OCI-LY1 (cell line): ENCODE measurements around the gene ATP9B.

Experiments
- EZH2 ChIP-seq: fragments of 200-600 bp; sonication (generic), shearing (Covaris generic); IDR thresholded peaks from 2 replicates; pipeline ENCODE4 v1.8.0; 2017; ENCODE audit warnings: borderline replicate concordance, mixed run types, mild to moderate bottlenecking, antibody characterized with exemption, low read length, moderate library complexity, mixed read lengths
- TF ChIP-seq, protein P1 (sequence below): fragments of 200-600 bp; sonication (generic), shearing (Covaris generic); IDR thresholded peaks from 2 replicates; pipeline ENCODE4 v1.5.1; 2017; ENCODE audit warnings: mild to moderate bottlenecking, antibody characterized with exemption, low read length, moderate library complexity, mixed read lengths

DNA sequence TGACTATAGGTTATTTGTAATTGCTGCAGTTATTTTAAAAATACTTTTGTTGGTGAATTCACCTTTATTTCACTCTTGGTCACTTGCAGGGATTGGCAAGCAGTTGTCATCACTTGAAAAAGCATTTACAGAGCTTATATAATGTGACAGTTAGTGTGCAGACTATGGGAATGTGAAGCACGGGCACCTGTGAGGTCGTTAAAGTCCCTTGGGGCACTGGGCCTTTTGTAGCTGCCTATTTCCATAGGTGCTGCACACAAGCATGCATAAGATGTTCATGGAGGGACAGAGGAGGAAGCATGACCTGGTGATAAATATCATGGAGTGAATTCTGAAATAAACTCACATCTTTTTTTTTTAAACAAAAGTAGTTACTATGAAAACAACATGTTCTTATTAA is 124.6 kb downstream of the ATP9B start:
- TF ChIP-seq, protein P1, sequence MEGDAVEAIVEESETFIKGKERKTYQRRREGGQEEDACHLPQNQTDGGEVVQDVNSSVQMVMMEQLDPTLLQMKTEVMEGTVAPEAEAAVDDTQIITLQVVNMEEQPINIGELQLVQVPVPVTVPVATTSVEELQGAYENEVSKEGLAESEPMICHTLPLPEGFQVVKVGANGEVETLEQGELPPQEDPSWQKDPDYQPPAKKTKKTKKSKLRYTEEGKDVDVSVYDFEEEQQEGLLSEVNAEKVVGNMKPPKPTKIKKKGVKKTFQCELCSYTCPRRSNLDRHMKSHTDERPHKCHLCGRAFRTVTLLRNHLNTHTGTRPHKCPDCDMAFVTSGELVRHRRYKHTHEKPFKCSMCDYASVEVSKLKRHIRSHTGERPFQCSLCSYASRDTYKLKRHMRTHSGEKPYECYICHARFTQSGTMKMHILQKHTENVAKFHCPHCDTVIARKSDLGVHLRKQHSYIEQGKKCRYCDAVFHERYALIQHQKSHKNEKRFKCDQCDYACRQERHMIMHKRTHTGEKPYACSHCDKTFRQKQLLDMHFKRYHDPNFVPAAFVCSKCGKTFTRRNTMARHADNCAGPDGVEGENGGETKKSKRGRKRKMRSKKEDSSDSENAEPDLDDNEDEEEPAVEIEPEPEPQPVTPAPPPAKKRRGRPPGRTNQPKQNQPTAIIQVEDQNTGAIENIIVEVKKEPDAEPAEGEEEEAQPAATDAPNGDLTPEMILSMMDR = no peak
- no peak for TF ChIP-seq EZH2
